ENCODE measurements around the gene NANOG.
"Not testable (repeated sequence)": the region's sequence is repeated elsewhere in the genome, so short reads cannot be mapped to it uniquely, and the experiment has no call there.

NANOG gene

GRCh38 chr12:7797698-7798398 is 8.6 kb downstream of the NANOG start:
- no peaks in the 10 kb centered on the region for H3K27me3 ChIP-seq
- no peaks in the 10 kb centered on the region for H3K36me3 ChIP-seq
- H3K9me3 ChIP-seq (replicated peaks in 1 of 11) = no peaks in the 10 kb centered on the region
- H3K4me1 ChIP-seq = peaks cover 0 to 7% (median 0%) of the 10 kb centered on the region in 10 experiments; a peak in 1 of 20 replicates
- H3K4me2 ChIP-seq = 0 out of 22 replicates have a peak overlapping the region, but pooled peaks of 1 of the 11 experiments have one; percentile 15
- H3K27ac ChIP-seq = no peak overlapping the region
- H3K9ac ChIP-seq = no peak overlapping the region
- TF ChIP-seq Cebpa-rat (IDR thresholded peaks at IDR 0.05) = no peak
- H3K4me3 ChIP-seq = no peak overlapping the region
- no peaks in the 10 kb centered on the region for H4K20me1 ChIP-seq

GRCh38 chr12:7798750-7799308 is 9.6 kb downstream of the NANOG start:
- H3K4me2 ChIP-seq = 0 out of 22 replicates have a peak overlapping the region, but pooled peaks of 1 of the 11 experiments have one; percentile 15
- not testable (repeated sequence) for H3K4me1 ChIP-seq; H3K27me3 ChIP-seq; H3K9ac ChIP-seq; H3K36me3 ChIP-seq; H3K4me3 ChIP-seq; H3K9me3 ChIP-seq (replicated peaks in 1 of 11); H4K20me1 ChIP-seq; H3K27ac ChIP-seq

DNA sequence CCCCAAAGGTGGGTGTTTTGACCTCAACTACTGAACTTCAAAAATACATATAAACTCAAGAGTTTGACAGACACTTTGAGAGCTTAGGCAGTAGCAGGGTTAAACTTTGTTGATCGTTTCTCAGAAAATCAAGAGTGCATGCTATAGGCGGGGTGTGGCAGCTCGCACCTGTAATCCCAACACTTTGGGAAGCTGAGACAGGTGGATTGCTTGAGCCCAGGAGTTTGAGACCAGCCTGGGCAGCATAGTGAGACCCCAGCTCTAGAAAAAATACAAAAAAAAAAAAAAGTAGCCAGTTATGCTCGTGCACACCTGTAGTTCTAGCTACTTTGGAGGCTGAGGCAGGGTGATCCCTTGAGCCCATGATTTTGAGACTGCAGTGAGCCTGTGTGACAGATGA is 12.3 kb downstream of the NANOG start:
- no peak overlapping the region for H3K4me3 ChIP-seq
- no peaks in the 10 kb centered on the region for H3K36me3 ChIP-seq
- no peaks in the 10 kb centered on the region for H4K20me1 ChIP-seq
- H3K4me2 ChIP-seq = no peak overlapping the region
- no peak overlapping the region for H3K27ac ChIP-seq
- H3K27me3 ChIP-seq = no peaks in the 10 kb centered on the region
- no peaks in the 10 kb centered on the region for H3K9me3 ChIP-seq (replicated peaks in 1 of 11)
- H3K9ac ChIP-seq = no peak overlapping the region
- peaks cover 0 to 7% (median 0%) of the 10 kb centered on the region in 10 experiments; a peak in 1 of 20 replicates for H3K4me1 ChIP-seq
- TF ChIP-seq Cebpa-rat (IDR thresholded peaks at IDR 0.05) = no peak

DNA sequence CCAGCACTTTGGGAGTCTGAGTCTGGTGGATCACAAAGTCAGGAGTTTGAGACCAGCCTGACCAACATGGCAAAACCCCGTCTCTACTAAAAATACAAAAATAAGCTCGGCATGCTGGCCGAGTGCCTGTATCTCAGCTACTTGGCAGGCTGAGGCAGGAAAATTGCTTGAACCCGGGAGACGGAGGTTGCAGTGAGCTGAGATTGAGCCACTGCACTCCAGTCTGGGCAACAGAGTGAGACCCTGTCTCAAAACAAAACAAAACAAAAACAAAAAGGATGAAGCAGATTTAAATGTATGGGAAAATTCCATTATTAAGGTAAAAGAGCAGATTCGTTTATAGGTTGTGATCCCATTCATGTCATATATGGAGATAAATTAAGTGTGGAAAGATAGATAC is 17.1 kb downstream of the NANOG start:
- H3K27ac ChIP-seq; H3K27me3 ChIP-seq; H4K20me1 ChIP-seq; H3K4me2 ChIP-seq; H3K9ac ChIP-seq; H3K36me3 ChIP-seq; H3K4me3 ChIP-seq; H3K9me3 ChIP-seq (replicated peaks in 1 of 11); H3K4me1 ChIP-seq: not testable (repeated sequence)

GRCh38 chr12:7806863-7807487 is 17.8 kb downstream of the NANOG start:
- H3K36me3 ChIP-seq = no peaks in the 10 kb centered on the region
- no peaks in the 10 kb centered on the region for H3K9me3 ChIP-seq (replicated peaks in 1 of 11)
- no peak overlapping the region for H3K27ac ChIP-seq

DNA sequence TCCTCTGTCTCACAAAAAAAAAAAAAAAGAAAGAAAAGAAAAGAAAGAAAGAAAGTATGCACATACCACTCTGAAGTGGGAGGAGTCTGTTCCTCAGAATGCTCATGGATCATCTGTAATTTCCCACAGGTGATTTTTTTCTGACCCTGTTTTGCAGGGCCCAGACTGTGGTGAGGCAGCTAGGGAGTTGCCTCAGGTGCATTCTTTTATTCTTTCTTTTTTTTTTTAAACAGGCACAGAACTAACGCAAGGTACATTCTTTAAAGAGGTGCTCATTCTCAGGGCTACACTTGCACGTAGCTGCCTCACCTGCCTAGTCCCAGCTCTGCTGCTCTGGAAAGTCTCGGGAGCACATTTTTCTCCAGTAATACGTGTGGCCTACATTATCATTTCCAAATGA is 36.6 kb downstream of the NANOG start:
- H3K4me2 ChIP-seq, H3K27ac ChIP-seq: not testable (repeated sequence)

More at GRCh38 chr12:7806863-7807487, 17.8 kb downstream of the NANOG start:
- Histone ChIP-seq H3K4me2 (no peak overlapping the region), H4K20me1 (no peaks in the 10 kb centered on the region), H3K9ac (no peak overlapping the region), H3K4me3 (no peak overlapping the region), H3K4me1 (peaks cover 0 to 6% (median 5%) of the 10 kb centered on the region in 10 experiments; a peak in 7 of 20 replicates), H3K27me3 (no peaks in the 10 kb centered on the region)
- no peak for TF ChIP-seq Cebpa-rat (IDR thresholded peaks at IDR 0.05)

GRCh38 chr12:7829737-7830136 is 40.5 kb downstream of the NANOG start:
- H3K36me3 ChIP-seq; H3K4me3 ChIP-seq; H3K4me2 ChIP-seq; H3K9me3 ChIP-seq (replicated peaks in 1 of 11); H3K9ac ChIP-seq; H3K27me3 ChIP-seq; H3K4me1 ChIP-seq; H3K27ac ChIP-seq; H4K20me1 ChIP-seq: not testable (repeated sequence)

More for the DNA sequence above, 36.6 kb downstream of the NANOG start:
- not testable (repeated sequence) for H3K9me3 ChIP-seq (replicated peaks in 1 of 11); H4K20me1 ChIP-seq; H3K4me3 ChIP-seq; H3K4me1 ChIP-seq; H3K27me3 ChIP-seq; H3K9ac ChIP-seq; H3K36me3 ChIP-seq

GRCh38 chr12:7832059-7832696 is 43.0 kb downstream of the NANOG start:
- Histone ChIP-seq H3K4me3 (no peak overlapping the region), H4K20me1 (no peaks in the 10 kb centered on the region), H3K9me3 (replicated peaks in 1 of 11) (no peaks in the 10 kb centered on the region), H3K27me3 (no peaks in the 10 kb centered on the region), H3K36me3 (no peaks in the 10 kb centered on the region), H3K9ac (no peak overlapping the region), H3K4me1 (peaks cover 0 to 18% (median 7%) of the 10 kb centered on the region in 10 experiments; a peak in 12 of 20 replicates), H3K27ac (no peak overlapping the region; a peak in 1 of 22 replicates), H3K4me2 (peak overlapping the region in 4 of 11 experiments; percentile 14 to 38 (median 23); a peak in 6 of 22 replicates)
- no peak for TF ChIP-seq Cebpa-rat (IDR thresholded peaks at IDR 0.05)

- not testable (repeated sequence) for H3K9ac ChIP-seq; H4K20me1 ChIP-seq; H3K4me2 ChIP-seq; H3K27me3 ChIP-seq; H3K4me3 ChIP-seq; H3K36me3 ChIP-seq; H3K27ac ChIP-seq; H3K9me3 ChIP-seq (replicated peaks in 1 of 11)
- H3K4me1 ChIP-seq = peaks cover 0 to 18% (median 7%) of the 10 kb centered on the region in 10 experiments; a peak in 12 of 20 replicates
Observed at GRCh38 chr12:7833201-7833600, 44.0 kb downstream of the NANOG start.
